ENCODE results near the gene GIMAP2.

GIMAP2 gene

GRCh38 chr7:150735596-150736358 lies 50.3 kb downstream of the GIMAP2 start:
- DNase-seq, result no peak

DNA sequence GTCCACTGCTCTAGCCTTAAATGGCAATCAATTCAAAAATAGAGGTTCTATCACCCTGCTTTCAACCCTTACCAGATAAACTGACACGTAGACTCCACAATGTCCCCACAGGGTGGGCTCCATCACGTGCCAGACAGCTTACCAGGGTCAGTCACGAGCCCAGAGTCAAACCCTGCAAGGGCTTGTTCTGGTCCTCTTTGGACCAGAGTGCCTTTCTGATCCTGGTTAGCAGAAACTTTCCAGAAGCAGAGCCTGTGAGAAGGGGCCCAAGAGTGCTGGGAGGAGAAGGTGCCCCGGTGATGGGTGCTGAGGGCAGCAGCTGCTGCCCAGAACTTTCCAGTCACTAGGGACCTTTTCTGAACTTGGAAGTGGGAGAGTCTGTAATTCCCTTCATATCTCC lies 51.4 kb downstream of the GIMAP2 start:
- no peak for DNase-seq

GRCh38 chr7:150737265-150738055 lies 52.0 kb downstream of the GIMAP2 start, which contains the start of gene GIMAP5:
TSS of gene GIMAP5 (plus strand) at chr7:150737418. CDS start at chr7:150740885, 3,467 bp downstream.
- DNase-seq, result peak; percentile 68

DNA sequence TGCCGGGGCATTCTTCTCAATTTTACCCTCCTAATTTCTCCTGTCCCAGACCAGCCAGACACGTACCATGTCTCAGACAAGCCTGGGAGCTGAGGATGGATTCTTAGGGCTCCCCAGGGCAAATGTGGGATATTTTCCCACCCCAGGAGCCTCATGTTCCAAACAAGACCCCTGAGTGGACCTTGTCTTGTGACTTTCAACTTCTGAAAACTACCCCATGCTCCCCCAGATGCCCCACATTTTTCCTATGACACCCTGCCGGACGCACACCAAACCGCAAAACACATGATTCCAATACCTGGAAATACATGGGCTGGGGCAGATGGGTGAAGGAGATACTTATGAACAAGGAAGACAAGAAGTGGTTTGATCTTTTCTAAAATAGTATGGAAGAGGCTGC lies 52.6 kb downstream of the GIMAP2 start:
- DNase-seq, result no peak

DNA sequence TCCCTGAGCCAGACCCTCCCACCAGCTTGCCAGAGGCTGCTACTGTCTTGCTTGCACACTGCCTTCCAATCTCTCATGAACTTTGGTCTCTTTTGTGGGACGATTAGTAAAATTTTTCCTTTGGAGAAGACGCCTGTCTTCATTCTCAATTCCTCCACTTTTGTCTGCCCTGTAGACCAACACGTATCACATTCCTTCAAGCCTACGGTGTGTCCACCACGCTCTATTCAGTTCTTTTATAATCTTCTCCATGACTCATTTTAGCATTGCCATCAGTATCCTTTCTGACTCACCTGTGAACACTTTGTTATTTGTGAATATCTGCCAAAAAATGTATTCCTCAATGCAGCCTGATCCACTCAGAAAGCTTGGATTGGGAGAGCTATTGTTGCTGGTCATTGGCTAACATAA lies 53.1 kb downstream of the GIMAP2 start:
- DNase-seq, result no peak

- no peak for DNase-seq
Observed at GRCh38 chr7:150739033-150739432, 53.5 kb downstream of the GIMAP2 start.

GRCh38 chr7:150740053-150740452 lies 54.5 kb downstream of the GIMAP2 start:
- no peak for DNase-seq

- DNase-seq, result peak; percentile 35
Observed at GRCh38 chr7:150742286-150742968, 56.9 kb downstream of the GIMAP2 start.
